ENCODE data around the gene HPS4.
"Not testable (repeated sequence)": the region's sequence is repeated elsewhere in the genome, so short reads cannot be mapped to it uniquely, and the experiment has no call there.

The HPS4 gene

DNA sequence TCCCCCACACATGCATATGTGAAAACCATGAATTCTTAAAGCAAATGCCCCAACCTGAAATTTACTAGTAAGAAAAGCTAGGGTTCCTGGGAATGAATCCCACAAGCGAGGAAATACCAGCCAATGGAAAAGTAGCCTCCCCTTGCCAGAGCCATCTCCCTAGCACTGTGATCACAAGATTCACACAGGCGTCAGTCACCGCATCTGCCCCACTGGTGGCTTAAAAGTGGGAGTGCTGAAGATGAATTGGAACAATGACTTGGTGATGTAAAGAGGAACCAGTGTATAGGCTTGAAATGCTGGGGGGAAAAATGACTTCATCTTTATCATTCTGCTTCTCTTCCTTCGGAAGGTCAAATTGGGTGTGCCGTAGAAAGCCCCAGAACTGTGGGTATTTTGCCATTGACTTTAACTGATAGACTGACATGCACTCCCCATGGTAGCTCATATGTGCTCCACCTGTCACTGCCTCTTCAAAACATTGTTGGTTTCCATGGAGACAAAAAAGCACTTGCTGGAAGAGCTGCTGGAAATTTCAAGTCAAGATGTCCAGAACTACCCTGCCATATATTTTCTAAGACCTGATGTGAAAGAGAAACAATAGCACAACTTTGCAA, 73.8 kb downstream of the HPS4 start:
- DNase-seq (ENCODE audit: low spot score): no peak

DNA sequence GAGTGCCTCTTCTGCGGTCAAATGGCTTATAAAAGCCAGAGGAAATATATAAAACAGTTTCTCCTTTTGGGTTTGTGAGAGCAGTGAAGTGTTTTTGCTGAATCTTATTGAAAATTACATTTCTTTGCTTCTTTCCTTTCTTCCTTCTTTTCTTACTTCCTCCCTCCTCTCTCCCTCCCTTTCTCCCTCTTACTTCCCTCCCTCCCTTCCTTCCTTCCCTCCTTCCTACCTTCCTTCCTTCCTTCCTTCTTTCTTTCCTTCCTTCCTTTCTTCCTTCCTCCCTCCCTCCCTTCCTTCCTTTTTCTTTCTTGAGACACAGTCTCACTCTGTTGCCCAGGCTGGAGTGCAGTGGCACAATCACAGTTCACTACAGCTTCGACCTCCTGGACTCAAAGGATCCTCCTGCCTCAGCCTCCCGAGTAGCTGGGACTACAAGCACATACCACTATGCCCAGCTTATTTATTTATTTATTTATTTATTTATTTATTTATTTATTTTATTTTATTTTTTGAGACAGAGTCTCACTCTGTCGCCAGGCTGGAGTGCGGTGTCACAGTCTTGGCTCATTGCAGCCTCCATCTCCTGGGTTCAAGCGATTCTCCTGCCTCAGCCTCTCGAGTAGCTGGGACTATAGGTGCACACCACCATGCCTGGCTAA, 74.9 kb downstream of the HPS4 start:
- not testable (repeated sequence) for DNase-seq (ENCODE audit: low spot score)

- DNase-seq (ENCODE audit: low spot score): no peak
Observed at GRCh38 chr22:26406118-26406517, 77.5 kb downstream of the HPS4 start.

DNA sequence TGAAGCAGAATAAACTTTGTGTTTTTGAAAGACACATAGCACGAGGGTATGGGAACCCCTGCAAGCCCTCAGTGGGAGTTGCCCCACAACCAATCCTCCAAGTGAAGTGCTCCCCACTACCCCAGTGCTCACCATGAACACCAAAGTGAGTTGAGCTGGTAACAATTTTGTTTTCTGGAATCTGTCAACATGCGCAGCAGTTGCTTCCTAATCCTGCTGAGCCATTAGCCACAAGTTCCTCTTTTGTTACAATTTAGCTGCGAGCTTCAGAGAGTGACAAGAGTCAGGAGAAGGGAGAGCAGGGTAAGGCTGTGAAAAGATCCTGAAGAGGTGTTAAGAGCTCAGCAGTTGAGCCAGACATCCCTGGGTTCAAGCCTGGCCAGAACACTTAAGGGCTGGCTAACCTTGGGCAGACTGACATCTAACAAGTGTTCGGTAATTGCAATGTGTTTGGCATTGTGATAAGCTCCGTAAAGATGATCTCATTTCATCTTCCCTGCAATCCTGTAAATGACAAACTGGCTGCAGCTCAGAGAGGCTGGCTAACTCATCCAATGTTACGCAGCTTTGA, 78.6 kb downstream of the HPS4 start:
- DNase-seq (ENCODE audit: low spot score): no peak

GRCh38 chr22:26401726-26402125, 81.9 kb downstream of the HPS4 start:
- DNase-seq (ENCODE audit: low spot score): no peak

Measured in kidney capillary endothelial cell (primary cell).